Stimulated activated CD8-positive, alpha-beta memory T cell treated with anti-CD3 and anti-CD28 coated beads, Interleukin-7, amount 100 ng/mL, for 24 hours (primary cell): ENCODE measurements around the gene HVCN1.
"Not testable (repeated sequence)": the region's sequence is repeated elsewhere in the genome, so short reads cannot be mapped to it uniquely, and the experiment has no call there.

Source experiments
- DNase-seq: peaks from one replicate; pipeline ENCODE4 v3.0.0-alpha.2; 2020; ENCODE audit warnings: low read depth

The HVCN1 gene, protein sequence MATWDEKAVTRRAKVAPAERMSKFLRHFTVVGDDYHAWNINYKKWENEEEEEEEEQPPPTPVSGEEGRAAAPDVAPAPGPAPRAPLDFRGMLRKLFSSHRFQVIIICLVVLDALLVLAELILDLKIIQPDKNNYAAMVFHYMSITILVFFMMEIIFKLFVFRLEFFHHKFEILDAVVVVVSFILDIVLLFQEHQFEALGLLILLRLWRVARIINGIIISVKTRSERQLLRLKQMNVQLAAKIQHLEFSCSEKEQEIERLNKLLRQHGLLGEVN

DNA sequence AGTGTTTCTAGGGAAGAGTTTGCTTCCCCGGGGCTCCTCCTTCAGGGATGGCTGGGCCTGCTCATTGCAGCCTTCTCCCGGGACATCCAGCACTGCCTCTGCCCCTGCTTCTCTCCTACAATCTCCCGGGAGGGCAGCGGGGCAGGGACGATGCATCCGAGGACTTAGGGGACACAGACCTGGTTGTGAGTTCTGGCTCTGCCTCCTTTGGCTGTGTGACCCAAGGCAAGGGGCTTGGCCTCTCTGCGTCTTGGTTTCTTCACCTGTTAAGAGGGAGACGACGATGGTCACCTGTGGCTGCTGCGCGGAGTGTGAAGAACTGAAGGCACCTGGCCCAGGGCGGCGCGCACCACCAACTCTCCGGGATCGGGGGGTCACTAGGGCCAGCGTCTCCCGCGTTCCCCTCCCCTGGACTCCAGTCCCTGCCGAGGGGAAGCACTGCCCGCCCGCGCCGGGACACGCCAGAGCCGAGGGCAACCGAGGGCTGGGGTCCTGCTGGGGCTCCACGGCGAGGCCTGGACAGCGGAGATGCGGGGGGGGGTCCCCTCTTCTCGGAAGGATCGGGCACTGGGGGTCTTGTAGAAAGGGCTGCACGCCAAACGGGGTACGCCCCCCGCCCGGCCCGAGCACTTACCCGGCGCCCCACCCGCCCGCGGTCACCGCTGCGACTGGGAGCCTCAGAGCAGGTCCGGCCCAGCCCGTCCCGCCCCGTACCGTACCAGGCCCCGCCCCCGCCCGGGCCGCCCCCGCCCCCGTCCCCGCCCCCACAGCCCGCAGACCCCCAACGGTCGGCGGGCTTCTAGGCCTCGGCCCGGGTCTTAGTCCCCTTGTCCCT, at the start of gene HVCN1:
TSS of gene HVCN1 (minus strand) at position 670 of the 835 bp plus-strand sequence. CDS start 5,870 bp downstream, outside the sequence.
- DNase-seq, result no peak

DNA sequence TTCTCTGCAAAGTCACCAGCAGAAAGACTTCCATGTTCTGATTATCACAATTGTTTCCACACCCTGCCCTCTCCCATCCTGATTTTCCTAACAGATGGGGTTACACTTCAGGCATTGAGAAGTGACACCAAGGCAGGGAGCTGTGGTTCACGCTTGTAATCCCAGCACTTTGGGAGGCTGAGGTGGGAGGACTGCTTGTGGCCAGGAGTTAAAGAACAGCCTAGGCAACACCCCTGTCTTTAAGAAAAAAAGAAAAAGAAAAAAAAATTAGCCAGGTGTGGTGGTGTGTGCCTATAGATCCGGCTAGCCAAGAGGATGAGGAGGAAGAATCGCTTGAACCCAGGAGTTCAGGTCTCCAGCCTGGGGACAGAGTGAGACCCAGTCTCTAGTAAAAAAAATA, 48.6 kb upstream of the HVCN1 start:
- DNase-seq, result no peak

DNA sequence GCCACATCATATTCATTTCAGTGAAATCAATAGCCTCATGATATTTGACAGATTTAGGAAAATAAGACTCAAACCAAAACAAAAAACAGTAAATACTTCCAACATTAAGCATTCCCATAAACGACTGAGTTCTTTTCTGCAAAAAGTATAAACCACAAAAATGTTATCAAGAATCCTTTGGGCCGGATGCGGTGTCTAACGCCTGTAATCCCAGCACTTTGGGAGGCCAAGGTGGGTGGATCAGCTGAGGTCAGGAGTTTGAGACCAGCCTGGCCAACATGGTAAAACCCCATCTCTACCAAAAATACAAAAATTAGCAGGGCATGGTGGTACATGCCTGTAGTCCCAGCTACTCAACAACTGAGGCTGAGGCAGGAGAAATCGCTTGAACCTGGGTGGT, 48.1 kb upstream of the HVCN1 start:
- DNase-seq, result not testable (repeated sequence)

DNA sequence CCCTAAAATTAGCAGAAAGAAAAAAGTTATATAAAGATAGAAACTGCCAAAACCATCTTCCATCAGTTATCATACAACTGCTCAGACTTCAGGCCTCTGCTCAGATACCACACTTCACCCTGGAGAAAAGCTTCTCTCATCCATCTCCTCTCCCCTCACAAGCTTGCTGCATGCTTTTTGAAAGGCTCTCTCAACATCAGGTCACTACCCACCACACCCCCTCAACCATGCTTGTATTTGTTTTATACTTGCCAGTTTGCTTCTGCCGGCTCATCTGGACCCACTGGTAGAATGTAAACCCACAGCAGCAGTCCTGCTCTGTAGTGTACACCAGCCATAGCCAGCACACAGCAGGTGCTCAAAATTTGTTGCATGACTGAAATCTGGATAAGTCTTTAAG, 45.0 kb upstream of the HVCN1 start:
- DNase-seq, result no peak

DNA sequence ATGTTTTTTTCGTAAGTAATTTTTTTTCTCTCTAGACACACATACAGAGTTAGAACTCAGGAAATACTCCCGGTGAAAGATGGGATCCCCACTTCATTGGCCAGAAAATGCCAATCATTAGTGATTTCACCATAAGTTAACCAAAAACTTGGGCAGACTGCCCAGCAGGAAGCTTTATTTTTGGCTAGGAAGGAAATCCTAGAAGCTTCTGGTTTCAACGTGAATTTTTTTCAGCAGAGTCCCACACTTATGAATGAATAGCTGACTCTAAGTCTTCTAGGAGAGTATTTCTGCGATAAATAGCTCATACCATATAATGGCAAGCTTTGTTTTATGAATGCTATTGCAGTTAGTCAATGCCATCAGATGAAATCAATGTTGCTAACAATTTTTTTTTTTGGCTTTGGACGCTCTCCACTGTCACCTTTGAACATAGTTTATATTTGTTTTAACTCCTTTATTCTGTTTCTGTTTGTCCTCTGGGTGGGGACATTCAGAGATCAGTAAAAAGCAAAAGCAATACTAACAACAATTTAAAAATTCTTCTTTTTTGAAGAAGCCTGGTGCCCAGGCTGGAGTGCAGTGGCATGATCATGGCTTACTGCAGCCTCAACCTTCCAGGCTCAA, 44.3 kb upstream of the HVCN1 start:
- no peak for DNase-seq

DNA sequence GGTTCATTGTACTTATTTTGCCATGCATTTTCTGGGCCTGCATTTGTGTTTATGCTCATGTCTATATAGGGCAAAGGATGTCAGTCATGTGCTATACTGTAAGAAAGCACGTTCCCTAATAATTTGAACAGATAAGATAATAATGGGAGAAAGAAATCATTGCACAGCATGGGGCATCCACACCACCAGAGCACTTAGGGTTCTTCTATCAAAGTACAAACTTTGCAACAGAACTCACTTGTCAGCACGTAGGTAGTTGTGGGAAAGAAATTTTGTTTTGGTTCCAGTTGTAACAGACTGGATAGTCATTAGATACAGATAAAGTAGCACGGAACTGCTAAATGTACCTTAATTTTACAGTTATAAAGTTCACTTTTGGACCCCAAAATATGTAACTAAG, 43.7 kb upstream of the HVCN1 start:
- no peak for DNase-seq

DNA sequence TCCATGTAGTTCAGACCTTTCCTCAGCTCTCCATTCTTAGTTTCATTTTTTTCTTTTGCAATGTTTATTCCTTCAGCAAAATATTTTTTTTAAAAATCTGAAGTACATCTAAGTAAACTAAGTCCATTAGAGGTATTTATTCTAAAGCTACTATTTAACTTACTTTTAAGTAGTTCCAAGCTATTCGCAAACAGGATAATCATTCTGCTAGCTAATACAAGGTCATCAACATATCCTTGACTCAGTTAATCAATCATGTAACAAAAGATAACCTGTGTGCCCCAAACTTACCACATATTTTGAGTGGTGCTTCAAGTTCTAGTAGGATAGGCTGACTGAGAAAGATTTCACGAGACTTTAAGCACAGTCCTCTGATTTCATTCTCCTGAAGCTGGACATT, 42.6 kb upstream of the HVCN1 start:
- no peak for DNase-seq

DNA sequence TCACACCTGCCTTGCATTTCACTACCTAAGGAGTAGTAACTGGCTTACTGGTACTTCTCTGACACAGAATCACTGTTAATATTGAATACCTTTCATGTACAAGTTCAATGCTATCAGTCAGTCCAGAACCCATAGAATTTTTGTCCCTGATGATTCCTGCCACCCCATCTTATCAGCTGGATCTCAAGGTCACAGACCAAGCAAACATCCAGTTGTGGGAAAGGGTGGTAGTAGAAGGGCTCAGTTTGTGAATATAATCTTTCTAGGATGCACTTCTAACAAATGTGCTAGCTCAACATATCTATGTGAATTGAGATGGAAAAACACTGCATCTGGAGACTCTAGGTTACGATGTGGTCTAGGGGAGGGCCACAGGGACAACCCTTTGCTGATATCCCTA, 39.7 kb upstream of the HVCN1 start:
- no peak for DNase-seq

DNA sequence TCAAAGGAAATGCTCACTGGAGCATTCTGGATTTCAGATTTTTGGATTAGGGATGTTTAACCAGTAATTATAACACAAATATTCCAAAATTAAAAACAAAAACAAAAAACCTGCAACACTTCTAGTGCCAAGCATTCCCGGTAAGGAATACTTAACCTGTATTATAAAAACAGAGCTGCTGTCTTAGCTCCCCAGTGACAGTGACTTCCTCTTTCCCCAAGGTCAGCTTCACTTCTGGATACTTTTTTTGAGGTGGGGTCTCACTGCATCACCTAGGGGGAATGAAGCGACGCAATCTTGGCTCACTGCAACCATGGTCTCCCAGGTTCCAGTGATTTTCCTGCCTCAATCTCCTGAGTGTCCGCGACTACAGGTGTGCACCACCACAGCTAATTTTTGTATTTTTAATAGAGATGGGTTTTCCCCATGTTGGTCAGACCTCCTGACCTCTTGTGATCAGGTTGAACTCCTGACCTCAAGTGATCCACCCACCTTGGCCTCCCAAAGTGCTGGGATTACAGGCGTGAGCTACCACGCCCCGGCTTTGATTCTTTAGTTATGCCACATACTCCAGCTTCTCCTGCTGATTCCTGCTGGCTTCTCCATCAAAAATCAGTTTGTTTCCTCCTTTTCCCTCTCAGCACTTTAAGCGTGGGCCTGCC, 37.9 kb upstream of the HVCN1 start:
- DNase-seq, result no peak

DNA sequence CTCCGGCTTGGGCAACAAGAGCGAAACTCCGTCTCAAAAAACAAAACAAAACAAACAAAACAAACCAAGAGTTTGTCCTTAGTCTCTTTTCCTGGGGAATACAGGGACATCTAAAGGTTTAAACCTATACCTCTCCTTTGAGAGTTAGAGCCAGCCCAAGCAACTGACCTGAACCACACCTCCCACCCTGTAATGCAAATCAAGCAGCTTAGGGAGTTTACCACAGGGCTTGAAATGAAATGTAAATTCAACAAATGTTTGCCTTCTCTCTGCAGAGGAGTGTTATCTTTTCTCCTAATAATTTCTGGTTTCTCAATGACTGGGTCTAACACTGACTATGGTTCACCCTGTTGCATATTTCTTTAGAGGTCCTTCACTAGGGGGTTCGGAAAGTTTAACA, 37.1 kb upstream of the HVCN1 start:
- no peak for DNase-seq

DNA sequence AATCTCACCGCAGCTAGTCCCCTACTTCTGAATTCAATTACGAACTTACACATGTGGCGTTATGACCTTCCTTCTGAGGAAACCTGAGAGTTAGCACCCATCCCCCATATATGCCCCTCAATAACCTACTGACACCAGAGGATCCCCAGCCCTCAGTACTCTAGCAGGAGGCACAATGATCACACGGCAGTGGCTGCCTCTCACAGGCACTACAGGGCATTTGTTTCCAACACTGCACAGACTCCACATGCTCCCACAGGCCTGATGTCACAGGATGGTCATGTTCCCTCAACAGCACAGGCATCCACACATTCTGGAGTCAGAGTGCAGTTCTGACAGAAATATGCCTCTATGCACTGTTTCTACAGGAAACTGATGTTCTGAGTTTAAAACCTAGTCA, 36.4 kb upstream of the HVCN1 start:
- no peak for DNase-seq

DNA sequence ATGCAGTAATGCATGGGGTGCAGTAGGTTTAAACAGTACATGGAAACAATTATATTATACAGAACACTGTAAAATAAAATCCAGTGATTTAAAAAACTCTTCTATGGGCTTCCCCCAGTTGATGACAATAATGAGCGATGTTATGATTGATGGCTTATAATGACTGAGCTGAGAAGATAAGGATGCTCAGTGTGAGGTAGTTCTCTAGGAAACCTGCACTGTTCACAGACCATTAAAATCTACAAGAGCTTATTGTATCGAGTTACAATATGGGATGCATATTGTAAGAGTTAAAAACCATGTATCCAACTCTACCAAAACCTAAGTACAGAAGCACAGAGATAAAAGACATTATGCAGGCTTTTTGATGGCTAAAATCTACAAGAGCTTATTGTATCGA, 34.0 kb upstream of the HVCN1 start:
- not testable (repeated sequence) for DNase-seq

DNA sequence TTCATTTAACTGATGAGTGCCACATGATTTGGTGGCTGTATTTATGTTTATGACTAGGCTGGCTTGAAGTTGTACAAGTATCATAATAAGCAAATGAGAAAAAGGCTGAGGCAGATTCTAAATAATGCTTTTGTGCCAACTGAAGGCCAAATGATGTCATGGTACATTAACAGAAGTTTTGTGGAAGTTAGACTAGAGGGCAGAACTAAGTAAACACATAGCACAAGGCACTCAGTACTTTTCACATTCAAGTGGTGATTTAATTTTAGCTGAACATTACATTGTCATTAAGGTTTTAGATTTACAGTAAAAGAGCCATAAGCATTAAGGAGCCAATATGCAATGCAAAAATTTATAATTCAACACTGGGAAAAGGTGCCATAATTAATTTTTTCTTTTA, 32.7 kb upstream of the HVCN1 start:
- no peak for DNase-seq

DNA sequence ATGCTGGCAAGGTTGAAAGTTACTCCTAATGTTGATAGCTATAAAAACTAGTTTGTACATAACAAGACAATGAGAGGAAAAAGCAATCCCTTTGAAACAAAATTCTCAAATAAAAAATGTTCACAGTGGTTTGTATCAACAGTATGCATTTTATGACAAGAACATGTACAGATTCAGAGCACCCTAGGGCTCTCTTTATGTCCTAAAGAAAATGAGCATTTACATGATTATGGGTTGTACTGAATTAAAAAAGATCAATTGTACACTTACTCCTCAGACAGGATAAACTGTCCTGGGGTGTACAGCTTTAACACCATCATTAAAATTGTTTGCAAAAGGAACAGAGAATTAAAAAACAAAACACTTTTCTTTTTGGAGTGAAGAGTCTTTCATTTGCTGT, 31.6 kb upstream of the HVCN1 start:
- no peak for DNase-seq

DNA sequence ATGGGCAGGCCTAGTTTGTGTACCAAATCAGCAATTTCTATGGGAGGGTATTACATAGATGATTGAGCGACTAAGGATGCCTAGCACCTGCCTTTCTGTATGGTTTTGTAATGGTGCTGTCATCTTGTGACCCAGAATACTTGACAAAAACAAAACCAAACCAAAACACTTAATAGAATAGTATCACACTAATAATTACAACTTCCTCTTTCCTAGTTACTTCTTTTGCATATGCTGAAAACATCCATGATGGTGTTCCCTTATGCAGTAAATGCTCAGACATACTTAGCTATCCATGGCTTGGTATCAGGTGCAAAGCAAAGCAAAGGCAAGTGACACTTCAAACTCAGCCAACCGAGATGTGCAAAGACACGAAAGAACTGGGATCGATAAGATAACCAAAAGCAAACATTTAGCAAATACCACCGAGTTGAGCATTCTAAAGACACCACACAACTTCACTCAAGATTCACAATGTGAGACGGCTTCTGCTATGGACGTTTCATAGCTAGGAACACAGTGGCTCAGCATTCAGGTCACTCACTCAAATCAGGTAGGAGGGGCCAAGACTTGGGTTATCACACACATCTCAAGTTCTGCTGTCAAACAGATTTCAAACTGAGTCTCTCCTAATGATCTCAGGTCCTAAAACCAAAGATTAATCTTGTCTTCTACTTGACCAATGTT, 29.4 kb upstream of the HVCN1 start:
- DNase-seq, result no peak

DNA sequence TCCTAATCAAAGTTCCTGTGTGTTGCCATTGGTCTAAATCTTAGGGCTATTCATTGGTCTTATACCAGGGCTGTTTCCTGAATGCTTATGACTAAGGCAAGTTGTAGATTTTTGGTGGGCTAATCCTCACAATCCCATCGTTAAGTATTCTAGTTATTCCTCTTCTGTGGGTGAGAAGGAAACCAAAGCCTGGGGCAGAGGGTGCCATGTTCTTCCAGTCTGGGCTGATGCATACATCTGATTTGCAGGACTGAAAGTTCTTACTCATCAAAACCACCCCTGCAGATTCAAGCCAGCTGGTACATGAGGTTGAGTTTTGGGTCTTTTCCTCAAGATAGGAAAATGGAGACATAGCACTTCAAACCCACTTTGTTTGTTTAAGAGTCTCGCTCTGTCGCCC, 28.1 kb upstream of the HVCN1 start:
- no peak for DNase-seq

DNA sequence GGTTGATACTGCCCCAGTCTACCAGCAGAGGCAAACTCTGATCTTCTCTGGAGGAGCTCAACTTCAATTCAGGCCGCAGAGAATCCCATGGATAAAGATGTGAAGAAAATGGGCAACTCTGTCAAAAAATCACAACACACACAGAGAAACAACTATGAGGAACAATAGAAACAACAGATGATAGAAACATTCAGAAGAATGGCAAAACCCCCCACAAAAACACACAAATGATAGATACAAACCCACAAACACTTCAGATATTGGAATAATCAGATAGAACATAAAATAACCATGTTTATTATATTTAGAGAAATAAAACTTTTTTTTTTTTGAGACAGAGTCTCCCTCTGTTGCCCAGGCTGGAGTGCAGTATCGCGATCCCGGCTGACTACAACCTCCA, 20.0 kb upstream of the HVCN1 start:
- no peak for DNase-seq

DNA sequence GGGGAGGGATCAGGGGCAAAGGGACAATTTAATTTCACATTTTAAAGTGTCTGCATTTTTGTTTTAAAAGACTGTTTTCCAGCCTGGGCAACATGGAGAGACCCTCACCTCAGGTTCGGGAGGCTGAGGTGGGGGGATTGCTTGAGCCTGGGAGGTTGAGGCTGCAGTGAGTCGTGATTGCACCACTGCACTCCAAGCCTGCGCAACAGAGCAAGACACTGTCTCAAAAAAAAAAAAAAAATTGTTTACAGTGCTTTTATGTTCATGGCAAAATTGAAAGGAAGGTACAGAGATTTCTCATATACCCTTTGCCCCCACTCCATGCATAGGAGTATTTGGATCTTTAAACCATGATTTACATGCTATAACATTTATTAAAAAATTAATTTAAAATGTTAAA, 16.4 kb upstream of the HVCN1 start:
- DNase-seq, result no peak

DNA sequence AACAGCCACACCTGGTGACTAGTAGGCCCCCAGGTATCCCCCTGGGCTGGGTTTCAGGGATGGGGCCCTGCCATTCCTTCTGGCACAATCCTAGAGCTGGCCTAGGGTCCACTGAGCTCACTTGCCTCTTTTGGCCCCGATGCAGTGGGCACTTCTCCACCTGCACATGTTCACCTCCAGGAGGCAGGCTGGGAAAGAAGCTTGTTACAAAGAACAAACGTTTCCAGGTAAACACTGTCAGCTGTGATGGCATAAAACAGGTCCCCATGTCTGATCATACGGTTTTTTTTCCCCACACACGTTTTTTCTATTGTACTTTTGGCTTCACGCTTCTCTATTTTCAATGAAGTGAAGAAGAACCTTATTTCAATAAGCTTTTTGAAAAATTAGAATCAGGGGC, 15.8 kb upstream of the HVCN1 start:
- DNase-seq, result no peak

DNA sequence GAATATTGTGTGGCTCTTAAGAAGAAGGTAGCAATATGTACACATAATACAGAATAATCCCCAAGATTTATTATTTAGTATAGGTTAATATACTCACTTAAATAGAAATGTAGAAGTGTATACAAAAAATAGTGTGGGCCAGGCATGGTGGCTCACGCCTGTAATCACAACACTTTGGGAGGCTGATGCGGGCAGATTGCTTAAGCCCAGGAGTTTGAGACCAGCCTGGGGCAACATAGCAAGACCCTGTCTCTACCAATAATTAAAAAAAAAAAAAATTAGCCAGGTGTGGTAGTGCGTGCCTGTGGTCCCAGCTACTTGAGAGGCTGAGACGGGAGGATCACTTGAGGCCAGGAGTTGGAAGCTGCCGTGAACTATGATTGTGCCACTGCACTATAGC, 15.3 kb upstream of the HVCN1 start:
- no peak for DNase-seq

DNA sequence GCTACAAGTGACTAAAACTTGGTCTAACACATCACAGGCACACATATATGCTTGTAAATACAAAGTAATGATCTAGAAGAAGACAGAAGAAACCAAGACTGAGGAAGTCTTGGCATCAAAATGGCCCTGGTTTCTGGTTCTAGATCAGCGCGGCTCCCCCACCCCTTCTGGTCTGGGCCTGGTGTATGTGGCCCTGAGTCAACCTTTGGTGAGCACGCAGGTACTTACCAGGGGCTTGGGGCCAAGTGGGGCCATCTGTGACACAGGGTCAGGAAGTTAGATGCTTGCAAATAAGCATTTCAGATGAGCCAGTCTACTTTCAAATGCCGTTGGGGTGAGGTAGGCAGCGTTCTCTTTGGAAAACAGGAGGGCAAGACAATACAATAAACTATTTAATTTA, 13.2 kb upstream of the HVCN1 start:
- DNase-seq, result no peak
